Umbilical cord (tissue), 2 donors: Measurements from ENCODE around the gene ZNF385B. TPM values are rescaled to one million over a fixed set of nuclear protein-coding genes. Genes with fewer than 3 reads are reported as not detected.
"Not testable (repeated sequence)": the region's sequence is repeated elsewhere in the genome, so short reads cannot be mapped to it uniquely, and the experiment has no call there.

Experiments
- DNase-seq: peaks from one replicate; pipeline ENCODE4 v3.0.0-alpha.2; 2015; ENCODE audit warnings: low spot score
- total RNA-seq: library from RNA; depleted of rRNA; stranded (reverse); fragments of >200 nt; gene quantifications from one replicate; pipeline ENCODE4 v1.2.3, GENCODE V29; 2014; ENCODE audit warnings: low replicate concordance; ENCODE audit not compliant: insufficient read depth

The ZNF385B gene
- total RNA-seq, 1 donor from 2014 or later = 0.72 TPM

DNA sequence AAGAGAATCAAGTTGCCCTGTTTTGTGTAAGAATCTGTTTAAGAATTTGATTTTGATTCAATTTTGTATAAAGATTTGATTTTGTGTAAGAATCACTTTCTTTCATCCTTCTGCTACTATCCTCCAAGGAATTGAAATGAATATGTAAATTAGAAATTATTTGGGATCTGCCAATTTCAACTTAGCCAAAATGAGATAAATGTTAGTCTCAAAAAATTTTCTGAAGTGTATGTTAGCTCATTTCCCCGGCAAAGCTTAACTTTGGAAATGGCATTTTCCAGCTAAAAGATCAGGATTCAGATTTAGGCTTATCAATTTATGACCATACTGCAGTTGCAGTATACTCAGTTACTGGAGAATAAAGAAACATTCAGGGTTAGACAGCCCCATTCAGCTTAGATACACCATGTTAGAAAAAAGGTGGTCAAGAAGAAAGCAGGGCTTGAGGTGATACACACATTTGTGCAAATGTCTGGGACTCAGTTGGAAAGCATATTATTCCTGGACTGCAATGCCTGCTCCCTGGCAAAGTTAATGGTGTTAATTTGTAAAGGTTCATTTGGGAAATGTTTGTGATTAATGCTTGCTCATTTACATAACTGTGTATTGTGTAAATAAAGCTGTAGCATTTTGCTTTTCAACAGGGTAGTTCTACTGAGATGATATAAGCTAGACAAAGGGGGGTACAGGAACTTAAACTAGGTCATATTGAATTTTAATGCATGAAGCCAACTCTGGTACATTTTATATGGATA lies 349.0 kb downstream of the ZNF385B start:
- no peak for DNase-seq

DNA sequence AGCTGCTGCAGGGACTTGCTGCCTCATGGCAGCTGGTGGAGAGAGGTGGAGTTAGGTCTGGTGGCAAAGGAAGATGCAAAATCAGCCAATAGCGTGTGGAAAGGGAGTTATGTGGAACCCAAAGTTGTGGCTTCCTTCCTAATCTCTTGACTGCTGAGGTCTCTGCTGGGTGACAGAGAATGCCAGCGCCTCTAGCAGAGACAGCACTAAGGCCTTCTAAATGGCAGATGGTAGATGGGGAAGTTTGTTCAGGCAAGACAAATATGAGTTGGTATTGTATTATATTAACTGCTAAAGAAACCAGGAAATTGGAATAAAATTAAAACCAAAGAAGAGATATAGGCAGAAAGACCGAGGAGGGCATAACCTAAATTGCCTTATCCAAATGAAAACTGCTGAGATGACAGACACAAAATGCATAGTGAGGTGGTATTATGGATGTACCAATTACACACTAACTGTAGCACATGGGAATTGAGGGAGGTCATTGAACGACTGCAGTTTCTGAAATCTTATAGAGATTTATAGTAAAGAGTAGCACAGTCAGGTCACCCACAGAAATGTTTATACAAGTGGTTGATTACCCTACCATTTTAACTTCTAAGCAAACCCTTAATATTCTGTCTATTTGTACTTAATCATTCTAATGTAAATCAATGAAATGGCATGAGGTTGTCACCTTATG lies 350.2 kb downstream of the ZNF385B start:
- no peak for DNase-seq

DNA sequence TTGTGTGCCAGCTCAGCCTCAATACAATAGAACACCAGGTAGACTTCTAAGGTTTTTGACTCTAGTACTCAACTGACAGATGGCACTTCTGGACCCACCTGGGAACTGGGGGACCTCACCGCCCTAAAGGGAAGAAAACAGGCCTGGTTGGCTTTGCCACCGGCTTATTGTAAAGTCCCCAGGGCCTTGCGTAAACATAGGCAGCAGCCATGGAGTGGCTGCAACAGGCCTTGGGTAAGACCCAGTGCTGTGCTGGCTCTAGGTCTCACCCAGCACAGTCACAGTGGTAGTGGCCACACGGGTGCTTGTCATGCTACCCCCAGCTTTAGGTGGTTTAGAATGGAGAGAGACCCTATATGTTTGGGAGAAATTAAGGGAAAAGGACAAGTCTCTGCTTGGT lies 366.1 kb downstream of the ZNF385B start:
- DNase-seq = no peak

DNA sequence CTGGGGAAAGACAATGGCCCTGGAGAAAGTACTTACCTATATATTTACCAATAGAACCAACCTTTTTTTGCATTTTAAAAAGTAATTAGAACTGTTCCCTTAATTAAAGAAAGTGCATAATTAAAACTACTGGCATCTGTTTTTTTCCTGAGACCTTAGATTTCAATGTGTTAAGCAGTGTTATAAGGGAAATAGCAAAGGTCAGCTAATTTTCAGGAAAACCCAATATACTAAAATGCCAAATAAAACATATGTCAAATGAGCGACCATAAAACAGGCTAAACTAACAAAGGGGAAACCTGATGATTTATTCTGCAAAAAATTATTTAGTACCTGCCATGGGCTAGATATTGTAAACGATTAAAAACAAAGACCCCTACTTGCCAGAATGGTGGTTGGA lies 372.8 kb downstream of the ZNF385B start:
- no peak for DNase-seq

DNA sequence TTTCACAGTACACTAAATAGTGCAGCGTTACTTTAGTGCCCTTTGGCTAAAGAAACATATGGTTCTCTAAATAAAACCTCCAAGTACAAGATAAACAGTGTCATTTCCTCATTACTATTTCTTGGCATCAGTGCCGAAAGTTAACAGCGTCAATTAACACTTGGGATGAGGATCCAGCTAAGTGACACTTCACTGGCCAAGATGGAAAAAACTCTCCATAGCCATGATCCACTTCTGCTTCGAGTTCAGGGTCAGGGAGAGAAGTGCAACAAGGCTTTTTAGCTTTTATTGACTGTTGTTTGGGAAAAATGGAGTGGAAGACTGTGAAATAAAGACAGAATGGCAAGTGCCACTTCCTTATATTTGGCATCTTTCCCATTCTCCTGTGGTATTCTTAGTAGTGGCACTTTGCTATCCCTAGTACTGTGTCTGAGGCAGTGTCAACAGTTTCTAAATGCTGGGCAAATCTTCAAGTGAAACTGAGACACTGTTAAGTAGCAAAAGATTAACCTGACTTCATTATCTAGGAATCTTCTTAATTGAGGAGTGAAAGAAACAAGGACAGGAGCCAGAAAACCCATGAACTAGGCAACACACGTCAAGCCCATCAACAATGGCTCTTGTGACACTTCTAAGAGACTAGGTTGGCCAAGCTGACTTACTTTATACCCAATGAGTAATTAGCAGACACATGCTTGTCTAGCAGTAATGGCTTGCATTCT lies 374.2 kb downstream of the ZNF385B start:
- no peak for DNase-seq

DNA sequence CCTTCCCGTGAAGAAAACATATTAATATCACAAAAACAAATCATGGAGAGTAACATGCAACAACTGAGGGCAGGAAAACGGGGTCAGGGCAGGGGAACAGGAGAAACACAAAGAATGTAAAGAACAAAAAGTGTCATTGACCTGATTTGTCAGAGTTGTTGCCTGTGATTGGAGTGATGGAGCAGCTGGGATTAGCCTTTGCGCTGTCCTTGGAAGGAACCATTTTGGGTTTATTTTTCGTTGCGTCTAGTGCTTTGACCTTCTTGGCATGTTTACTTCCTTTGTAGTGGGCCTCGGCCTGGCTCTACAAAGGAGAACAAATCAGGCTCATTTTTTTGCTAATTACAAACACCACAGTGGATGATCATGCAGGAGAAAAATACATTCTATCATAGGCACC lies 378.3 kb downstream of the ZNF385B start:
- no peak for DNase-seq

DNA sequence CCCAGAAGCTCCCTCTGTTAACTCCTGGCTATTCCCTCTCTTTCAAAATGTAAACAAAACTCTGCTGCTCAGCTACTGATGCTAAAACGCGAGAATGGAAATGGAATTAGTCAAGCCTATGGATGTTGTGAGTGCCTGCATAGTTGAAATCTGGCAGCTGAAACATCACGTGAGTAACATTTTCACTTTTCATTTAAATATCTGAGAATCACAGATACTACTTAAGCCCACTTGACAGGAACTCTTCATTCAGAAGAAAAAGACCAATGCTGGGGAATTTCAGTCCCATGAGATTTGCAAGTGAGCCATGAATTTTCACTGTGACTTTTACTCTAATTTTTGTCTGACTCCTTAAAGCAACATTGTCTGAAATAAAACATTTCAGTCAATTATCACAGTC lies 381.5 kb downstream of the ZNF385B start:
- peak; percentile 14 for DNase-seq

DNA sequence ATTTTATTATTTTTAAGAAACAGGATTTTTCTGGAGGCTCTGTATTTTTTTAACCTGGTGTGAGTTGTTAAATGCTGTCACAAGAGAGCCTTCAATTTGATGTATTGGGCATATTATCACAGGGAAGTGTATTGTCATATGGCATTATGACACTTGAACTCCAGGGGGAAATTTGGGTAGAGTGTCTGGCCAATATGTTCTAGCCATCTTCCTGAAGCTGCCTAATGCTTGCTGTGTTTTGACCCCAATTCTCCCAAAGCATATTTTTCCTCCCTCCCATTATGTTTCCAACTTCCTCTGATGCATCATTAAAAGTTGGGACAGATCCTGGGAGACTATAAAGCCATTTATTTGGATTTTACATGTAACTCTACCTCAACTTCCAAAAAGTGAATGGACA lies 382.6 kb downstream of the ZNF385B start:
- no peak for DNase-seq

DNA sequence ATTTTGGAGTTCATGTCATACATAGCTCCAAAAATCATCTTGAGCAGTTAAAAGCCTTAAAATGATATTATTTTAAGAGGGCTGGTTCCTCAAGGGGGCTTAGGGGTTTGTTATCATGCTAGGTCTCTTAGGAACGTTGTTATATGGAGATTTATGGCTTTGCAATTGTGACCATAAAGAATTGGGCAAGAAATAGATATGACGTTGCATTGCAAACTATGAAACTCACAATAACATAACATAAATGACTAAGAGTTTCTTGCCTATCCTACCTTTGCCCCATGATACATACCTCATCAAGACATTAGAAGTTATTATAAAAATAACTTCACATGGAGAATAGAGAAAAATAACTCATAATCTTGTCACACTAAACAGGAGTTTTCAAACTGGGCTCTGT lies 390.4 kb downstream of the ZNF385B start:
- DNase-seq = no peak

DNA sequence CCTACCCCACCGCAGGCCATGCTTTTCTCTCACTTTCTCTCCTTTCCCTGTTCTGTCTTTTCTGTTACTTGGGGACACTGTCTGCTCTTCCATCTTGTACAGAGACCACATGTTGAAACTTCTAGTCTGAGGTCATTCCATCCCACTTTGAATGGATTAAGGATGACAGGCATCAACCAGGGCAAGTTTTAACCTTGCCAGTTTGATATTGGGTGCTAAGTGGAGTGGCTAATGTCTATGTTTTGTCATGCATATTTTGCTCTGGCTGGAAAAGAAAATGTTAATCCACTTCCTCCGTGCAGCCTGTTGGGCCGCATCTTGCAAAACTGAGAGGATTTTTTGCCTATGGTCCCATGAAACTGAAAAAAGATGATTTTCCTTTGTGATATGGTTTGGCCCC lies 391.3 kb downstream of the ZNF385B start:
- DNase-seq = no peak

DNA sequence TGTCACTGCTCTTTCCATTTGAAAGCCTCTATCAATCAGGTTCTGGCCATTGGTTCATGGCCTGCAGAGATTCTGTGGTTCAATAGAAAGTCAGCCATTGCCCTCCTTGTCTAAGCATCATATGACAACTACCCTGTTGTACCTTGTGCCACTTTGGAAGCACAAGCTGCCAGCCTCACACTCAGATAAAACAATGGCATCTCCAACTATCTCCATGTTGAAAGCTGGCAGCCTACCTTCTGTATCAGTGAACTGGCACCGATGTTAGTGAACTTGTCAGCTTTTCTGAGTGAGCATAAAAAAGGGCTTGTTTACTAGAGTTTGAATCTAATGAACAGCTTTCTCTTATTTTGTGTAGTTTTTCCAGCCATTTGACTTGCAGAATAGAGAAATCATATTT lies 393.5 kb downstream of the ZNF385B start:
- no peak for DNase-seq

DNA sequence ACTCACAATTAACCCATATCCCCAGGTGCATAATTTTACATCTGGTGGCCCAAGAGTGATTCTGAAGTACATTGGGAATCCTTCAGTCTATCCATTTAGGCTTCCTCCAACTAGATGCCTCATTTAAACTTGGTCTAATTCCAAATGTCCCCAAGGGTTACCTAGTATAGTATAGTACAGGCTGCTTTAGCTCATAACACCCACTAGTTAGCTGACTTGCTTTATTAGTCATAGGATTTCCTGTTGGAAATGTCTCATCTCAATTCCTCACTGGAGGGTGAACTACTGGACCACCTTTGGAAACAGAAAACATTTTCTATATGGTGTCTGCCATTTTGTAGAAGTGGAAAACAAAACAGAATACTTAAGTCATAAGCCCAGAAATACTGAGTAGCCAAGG lies 394.3 kb downstream of the ZNF385B start:
- DNase-seq = no peak

DNA sequence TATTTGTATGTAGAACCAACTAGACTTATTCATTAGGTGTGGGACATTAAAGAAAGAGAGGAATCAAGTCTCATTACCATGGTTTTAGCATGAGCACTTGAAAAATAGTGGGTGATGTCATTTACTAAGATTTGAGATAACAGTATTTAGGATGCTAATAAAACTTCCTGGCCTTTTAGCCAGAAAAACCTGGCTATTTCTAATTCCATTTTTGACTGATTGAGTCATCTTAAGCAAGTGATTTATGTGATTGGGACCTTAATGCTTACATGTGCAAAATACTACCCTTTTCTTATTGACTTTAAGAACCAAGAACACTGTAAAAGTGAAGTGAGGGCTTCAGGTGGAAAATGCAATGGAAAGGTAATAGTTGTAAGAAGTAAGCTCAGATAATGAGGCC lies 400.0 kb downstream of the ZNF385B start:
- no peak for DNase-seq

DNA sequence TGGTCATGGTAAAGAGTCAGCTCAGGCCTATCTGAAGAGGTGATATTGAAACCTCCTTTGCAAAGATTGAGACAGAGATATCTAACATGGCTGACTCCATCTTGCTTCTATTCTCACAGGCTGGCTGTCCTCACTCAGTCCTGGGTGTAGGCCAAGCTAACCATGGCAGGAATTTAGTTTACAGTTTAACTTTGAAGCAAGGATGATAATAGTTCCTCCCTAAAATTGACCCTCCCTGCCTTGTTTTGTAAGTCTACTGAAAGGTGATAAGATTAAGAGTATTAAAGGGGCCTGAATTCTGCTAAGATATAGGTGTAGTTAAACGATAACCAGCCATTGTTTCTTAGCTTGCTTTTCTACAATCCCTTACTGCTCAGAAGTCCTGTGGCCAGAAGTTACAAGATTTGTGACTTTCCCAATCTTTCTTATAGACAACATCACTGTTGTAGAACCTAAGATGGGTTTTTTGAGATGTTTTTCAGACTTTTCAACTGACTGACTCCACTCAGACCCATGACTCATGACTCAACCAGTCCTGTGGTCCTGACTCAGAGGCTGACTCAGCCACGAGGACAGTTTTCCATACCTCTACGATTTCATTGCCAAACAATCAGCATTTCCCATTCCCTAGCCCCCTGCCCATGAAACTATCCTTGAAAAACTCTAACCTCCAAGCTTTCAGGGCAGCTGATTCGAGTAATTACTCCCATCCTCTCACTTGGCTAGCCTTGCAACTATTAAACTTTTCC lies 401.1 kb downstream of the ZNF385B start:
- DNase-seq = no peak

DNA sequence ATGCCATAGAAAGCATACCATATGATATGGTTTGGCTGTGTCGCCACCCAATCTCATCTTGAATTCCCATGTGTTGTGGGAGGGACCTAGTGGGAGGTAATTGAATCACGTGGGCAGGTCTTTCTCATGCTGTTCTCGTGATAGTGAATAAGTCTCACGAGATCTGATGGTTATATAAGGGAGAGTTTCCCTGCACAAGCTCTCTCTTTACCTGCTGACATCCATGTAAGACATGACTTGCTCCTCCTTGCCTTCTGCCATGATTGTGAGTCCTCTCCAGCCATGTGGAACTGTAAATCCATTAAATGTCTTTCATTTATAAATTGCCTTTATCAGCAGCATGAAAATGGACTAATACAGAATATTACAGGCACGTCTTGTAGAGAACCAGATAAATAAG lies 403.3 kb downstream of the ZNF385B start:
- DNase-seq = not testable (repeated sequence)

DNA sequence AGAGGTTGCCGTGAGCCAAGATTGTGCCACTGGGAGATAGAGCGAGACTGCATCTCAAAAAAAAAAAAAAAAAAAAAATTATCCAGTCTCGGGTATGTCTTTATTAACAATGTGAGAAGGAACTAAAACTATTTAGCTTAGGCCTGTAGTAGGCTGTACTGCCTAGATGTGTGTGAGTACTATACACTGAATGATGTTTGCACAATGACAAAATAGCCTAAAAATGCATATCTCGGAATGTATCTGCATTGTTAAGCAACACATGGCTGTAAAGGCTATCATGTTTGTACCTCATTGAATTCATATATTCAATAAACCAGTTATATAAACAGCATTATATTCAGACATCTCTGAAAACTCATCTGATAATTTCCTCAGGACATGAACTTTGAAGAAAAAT lies 405.6 kb downstream of the ZNF385B start:
- DNase-seq = no peak

DNA sequence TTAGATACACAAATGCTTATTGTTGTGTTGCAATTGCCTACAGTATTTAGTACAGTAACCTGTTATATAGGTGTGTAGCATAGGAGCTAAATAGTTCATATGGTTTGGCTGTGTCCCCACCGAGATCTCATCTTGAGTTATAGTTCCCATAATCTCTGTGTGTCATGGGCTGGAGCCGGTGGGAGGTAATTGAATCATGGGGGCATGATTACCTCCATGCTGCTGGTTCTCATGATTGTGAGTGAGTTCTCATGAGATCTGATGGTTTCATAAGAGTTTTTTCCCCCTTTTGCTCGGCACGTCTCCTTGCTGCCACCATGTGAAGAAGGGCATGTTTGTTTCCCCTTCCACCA lies 406.3 kb downstream of the ZNF385B start:
- no peak for DNase-seq

DNA sequence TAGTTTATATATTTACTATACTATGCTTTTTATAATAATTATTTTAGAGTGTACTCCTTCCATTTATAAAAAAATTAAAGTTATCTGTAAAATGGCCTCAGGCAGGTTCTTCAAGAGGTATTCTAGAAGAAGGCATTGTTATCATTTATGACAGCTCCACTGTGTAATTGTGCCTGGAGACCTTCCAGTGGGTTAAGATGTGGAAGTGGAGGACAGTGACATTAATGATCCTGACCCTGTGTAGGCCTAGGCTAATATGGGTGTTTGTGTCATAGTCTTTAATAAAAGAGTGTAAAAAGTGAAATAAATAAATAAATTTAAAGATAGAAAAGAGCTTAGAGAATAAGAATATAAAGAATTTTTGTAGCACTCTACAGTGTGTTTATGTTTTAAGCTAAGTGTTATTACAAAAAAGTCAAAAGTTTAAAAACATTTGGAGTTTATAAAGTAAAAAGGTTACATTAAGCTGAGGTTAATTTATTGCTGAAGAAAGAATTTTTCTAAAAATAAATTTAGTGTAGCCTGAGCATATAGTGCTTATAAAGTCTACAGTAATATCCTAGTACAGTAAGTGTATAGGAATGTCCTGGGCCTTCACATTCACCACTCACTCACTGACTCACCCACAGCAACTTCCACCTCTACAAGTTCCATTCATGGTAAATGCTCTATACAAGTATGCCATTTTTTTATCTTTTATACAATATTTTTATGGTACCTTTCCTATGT lies 406.8 kb downstream of the ZNF385B start:
- peak; percentile 73 for DNase-seq

DNA sequence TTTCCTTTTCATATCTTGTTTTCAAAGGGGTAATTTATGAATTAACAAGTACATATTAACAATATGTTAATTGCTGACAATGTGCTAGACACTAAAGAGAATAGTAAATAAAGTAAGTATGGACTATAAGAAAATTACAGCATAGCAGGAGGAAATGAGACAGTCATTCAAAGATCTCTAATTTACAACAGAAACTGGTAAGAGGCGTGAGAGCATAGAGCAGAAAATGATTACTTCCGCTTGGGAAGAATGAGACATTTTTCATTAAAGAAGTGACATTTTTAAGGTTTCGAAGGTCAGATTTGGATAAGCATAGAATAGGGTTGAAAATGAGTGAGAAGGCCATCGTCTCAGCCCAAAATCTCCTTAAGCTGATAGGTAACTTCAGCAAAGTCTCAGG lies 412.4 kb downstream of the ZNF385B start:
- DNase-seq = no peak

DNA sequence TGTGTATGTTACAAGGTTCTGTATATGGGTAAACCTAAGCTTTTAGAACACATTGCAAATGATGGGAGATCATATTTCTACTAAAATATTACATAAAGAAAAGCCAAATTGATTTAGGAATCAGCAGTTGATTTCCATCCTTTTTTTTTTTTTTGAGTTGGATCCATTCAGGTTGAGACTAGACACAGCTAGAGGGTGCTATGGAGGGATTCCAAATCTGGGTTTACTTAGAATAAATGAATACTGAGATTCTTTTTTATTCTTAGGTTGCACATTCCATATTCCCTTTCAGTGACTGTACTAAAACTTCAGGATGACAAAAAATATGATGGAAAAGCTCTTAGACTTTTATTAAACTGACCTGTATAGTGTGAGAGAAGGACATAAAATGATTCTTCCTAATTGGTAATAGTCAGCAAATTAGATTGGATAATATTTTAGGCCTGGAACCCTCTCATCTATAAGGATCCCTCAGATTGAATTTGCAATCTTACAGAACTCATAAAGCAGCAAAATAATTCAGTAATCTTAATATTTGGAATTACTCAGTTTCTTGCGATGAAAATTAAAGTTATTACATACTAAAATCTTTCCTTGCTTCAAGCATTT lies 413.5 kb downstream of the ZNF385B start:
- DNase-seq = no peak

DNA sequence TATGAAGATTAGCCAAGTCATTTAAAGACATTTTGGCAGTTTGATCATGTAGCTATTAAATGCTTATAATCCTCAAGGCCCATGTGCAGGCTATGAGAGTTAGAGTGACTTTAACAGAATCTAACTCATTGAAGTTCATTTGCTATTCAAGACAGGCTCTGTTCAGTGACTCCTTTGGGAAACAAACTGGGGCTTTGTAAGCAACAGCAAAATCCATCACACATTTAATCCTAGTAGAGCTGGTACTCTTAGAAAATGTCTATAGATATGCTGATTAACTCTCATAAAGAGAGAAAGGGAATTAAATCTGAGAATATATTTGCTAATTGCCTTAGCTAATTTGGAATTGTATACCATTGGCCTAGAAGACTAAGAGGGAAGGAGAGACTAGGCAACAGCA lies 414.0 kb downstream of the ZNF385B start:
- DNase-seq = no peak
